Fibroblast of skin of right quadriceps (primary cell): ENCODE results near the gene DEDD2.
A peak's percentile ranks its signal among the peaks of the same experiment; 100 is the strongest.

ENCODE experiments used
- DNase-seq: peaks from one replicate; pipeline ENCODE4 v3.0.0-alpha.2; 2013

Gene DEDD2

GRCh38 chr19:42169486-42170413, 47.7 kb downstream of the DEDD2 start:
- DNase-seq, result no peak

GRCh38 chr19:42168206-42168605, 49.3 kb downstream of the DEDD2 start:
- no peak for DNase-seq

GRCh38 chr19:42166316-42166715, 51.2 kb downstream of the DEDD2 start:
- DNase-seq, result no peak

DNA sequence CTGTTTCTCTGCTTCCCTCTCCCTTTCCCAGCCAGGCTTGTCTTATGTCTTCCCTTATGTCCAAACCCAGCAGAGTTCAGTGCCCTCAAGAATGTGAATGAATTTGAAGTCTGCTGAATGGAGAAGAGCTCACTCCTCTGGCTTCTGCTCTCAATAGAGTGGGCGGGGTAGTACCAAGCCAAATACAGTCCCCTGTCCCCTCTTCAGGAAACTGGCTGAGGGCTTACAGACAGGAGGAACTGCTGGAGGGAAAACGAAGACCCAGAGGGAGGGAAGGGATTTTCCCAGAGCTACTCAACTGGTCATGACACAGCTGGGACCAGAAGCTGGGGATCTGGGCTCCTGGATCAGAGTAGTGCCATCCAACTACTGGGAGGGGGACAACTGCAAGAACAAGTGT, 52.3 kb downstream of the DEDD2 start:
- no peak for DNase-seq

DNA sequence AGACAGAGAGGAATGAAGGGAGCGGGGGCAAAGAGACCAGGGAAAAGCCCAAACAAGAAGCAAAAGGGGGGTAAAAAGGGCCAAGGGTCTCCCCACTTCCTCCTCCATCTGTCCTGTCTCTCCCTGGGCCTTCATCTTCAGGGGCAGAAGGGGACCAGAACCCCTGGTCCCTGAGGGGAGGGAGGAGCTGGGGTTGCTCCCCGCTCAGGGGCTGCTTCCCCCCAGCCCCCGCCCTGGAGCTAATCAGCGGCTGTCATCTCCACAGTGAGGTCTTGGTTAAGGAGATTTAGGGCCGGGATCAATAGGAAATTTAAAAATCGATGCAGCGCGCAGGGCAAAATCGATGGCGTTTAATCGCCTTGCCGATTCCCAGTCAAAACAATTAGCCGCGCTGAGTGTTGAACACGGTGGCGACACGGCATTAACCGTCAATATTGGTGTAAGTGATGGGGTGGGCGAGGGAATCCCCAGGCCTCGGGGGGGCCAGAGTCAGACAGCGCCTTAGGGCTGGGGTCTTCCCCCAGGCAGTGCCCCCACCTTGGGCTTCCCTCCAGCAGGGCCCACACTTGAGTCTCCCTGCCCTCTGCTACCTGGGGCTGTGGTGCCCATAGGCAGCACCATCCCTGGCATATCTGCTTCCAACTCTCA, 55.7 kb downstream of the DEDD2 start:
- DNase-seq, result no peak

GRCh38 chr19:42159942-42160341, 57.5 kb downstream of the DEDD2 start:
- no peak for DNase-seq

GRCh38 chr19:42158926-42159325, 58.6 kb downstream of the DEDD2 start:
- no peak for DNase-seq

DNA sequence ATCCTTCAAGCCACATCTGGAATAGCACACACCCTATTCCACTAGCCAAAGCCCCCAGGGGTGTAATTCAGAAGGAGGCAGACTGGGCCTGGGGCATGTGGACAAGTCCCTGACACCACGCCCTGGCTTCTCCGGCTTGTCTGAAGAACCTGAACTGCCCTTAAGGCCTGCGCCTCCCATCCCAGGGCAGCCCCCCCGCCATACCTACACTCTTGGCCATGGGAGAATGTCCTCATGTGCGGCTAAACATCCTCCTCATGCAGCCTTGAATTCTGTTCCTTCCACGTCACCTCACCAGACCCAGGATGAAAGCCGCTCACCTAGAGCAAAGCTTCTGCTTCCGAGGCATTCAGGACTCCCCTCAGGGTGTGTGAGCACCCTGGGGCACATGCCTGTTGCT, 60.9 kb downstream of the DEDD2 start:
- no peak for DNase-seq

GRCh38 chr19:42155796-42156195, 61.7 kb downstream of the DEDD2 start:
- DNase-seq, result no peak

GRCh38 chr19:42154471-42155323, 62.8 kb downstream of the DEDD2 start:
- DNase-seq, result no peak

GRCh38 chr19:42153672-42154433, 63.6 kb downstream of the DEDD2 start:
- peak; percentile 26 for DNase-seq

GRCh38 chr19:42152910-42153671, 64.4 kb downstream of the DEDD2 start:
- no peak for DNase-seq

- no peak for DNase-seq
Observed at GRCh38 chr19:42151782-42152684, 65.4 kb downstream of the DEDD2 start.

DNA sequence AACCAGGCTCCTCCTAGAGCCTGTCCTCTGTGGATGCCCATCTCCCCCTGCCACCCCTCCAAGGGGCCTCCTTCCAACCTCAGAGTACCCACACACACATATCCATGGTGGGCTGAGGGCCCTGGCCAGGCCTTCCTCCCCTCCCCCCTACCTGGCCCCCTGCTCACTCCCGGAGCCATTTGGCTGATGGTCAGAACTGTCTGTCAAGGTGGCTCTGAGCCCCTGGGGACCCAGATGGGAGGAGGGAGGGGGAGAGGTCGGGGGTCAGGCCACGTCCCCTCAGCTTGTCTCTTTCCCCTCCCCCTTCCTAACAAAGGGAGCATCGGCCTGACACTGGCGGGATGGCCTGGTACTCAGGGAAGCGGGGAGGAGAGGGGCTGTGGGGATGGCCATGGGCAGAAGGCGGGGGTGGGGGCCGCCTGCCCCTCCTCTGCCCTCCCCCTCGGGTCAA, 66.5 kb downstream of the DEDD2 start:
- DNase-seq, result no peak

DNA sequence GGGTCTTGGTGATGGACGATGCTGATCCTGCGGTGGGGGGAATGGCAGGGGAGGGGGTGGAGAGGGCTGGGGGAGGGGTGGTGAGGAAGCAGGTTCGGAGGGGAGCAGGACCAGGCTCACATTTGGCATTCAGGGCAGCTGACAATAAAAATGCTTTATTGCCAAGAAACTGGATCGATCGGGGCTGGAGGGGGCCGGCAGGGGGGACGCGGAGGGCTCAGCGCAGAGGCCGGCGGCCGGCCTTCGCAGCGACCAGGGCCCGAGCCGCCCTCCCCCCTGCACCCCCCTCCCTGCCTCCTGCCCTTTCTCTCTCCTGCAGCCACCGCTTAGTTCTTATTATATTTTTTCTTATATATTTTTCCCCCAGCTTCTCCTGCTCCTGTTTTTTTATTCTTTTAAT, 67.1 kb downstream of the DEDD2 start:
- no peak for DNase-seq

DNA sequence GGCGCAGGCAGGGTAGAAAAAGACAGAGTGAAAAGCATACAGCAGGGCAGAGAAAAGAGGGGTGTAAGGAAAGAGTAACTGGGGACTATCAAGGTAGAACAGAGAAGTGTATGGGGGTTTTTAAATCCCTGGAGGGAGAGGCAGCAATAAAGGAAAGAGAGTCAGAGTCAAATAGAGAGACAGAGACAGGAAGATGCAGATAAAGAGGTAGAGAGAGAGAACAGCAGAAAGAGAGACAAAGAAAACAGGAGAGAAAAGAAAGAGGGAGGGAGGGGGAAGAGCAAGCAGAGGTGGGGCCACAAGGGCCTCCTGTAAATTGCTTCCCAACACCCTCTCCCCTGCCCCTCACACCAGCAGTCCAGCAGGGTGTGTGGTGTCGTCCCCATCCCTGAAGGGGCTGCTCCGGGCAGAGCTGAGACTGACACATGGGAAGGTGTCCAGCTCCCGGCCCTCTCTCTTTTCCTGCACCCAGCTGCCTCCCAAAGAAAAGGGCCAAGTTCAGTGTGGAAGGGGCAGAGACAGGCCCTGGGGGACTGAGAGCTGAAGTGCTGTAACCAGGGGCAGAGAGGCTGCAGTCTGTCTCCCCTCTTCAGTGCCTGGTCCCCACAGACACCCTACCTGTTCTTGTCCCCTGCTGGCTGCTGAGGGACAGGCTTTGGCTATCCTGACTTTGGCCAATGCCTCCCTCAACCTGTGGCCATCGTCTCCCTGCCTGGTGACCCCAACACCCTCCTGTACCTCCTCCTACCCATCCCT, 67.9 kb downstream of the DEDD2 start:
- DNase-seq, result no peak
